H1 (cell line): ENCODE results near the gene LRRC9. TPM values are rescaled to one million over a fixed set of nuclear protein-coding genes. Genes with fewer than 3 reads are reported as not detected.

Source experiments
- CTCF ChIA-PET: fragments of 300-600 bp; sonication (Branson Sonifier 250); formaldehyde crosslinking; loops from one replicate; lab custom pipeline; 2021; ENCODE audit not compliant: partially characterized antibody; lab: Charles Lee
- POLR2A ChIA-PET: fragments of 300-600 bp; sonication (Branson Sonifier 250); formaldehyde crosslinking; loops from one replicate; lab custom pipeline; 2021; ENCODE audit warnings: inconsistent platforms; ENCODE audit not compliant: partially characterized antibody; lab: Charles Lee
- DNase-seq, 2 experiments: peaks; one replicate each; pipeline versions ENCODE4 v3.0.0 to v3.0.0-alpha.2; 2010 to 2022; ENCODE audit warnings: low spot score in 2 of 2, low read depth in 1 of 2, mixed read lengths in 1 of 2
- FAIRE-seq: peaks from 2 replicates; lab custom pipeline; 2011; peaks lifted over from hg19 to GRCh38; lab: Jason Lieb, UNC
- H2AFZ ChIP-seq: 2 replicates; pipeline ENCODE4 v1.8.1; 2012; ENCODE audit warnings: low read length, inconsistent platforms
- H2AK5ac ChIP-seq: 2 replicates; pipeline ENCODE4 v1.6.1; 2013; ENCODE audit warnings: low read depth, low read length
- H2BK120ac ChIP-seq: replicated peaks from 2 replicates; pipeline ENCODE3; 2013; ENCODE audit warnings: low read depth, low read length, inconsistent platforms
- H2BK12ac ChIP-seq: 2 replicates; pipeline ENCODE4 v1.6.1; 2013; ENCODE audit warnings: low read depth, low read length
- H2BK15ac ChIP-seq: 2 replicates; pipeline ENCODE4 v1.6.1; 2013; ENCODE audit warnings: low read length
- H2BK20ac ChIP-seq: 2 replicates; pipeline ENCODE4 v1.6.1; 2013; ENCODE audit warnings: low read length
- H2BK5ac ChIP-seq: 2 replicates; pipeline ENCODE4 v1.6.1; 2013; ENCODE audit warnings: low read depth, low read length
- H3K14ac ChIP-seq: 2 replicates; pipeline ENCODE4 v1.6.1; 2013; ENCODE audit warnings: inconsistent platforms; ENCODE audit not compliant: insufficient read length
- H3K18ac ChIP-seq: 2 replicates; pipeline ENCODE4 v1.6.1; 2013; ENCODE audit warnings: low read length; ENCODE audit errors: extremely low read depth
- H3K23ac ChIP-seq: 2 replicates; pipeline ENCODE4 v1.6.1; 2013; ENCODE audit warnings: inconsistent platforms; ENCODE audit not compliant: insufficient read length
- H3K23me2 ChIP-seq: 2 replicates; pipeline ENCODE4 v1.6.1; 2013; ENCODE audit warnings: low read depth, low read length
- H3K27ac ChIP-seq: 2 replicates; pipeline ENCODE4 v1.6.1; 2011; ENCODE audit warnings: low read depth, low read length, inconsistent platforms
- H3K27me3 ChIP-seq, 4 experiments: replicated peaks in 1 of 4; 1 replicate in 1 of 4; 2 replicates in 3 of 4; pipeline versions ENCODE4 v1.6.1 to v1.8.1; 2011 to 2013; ENCODE audit warnings: low read length in 3 of 4, mild to moderate bottlenecking in 3 of 4, inconsistent platforms in 2 of 4, mixed read lengths in 2 of 4, moderate library complexity in 1 of 4; ENCODE audit not compliant: control insufficient read depth in 3 of 4, insufficient read depth in 3 of 4; ENCODE audit errors: extremely low read depth in 1 of 4
- H3K36me3 ChIP-seq, 4 experiments: 2 replicates each; pipeline versions ENCODE4 v1.6.1 to v1.8.1; 2011 to 2013; ENCODE audit warnings: mild to moderate bottlenecking in 4 of 4, low read length in 3 of 4, moderate library complexity in 2 of 4, control low read depth in 1 of 4, inconsistent platforms in 1 of 4; ENCODE audit not compliant: insufficient read depth in 4 of 4, control insufficient read depth in 2 of 4
- H3K4ac ChIP-seq: replicated peaks from 2 replicates; pipeline ENCODE3; 2013; ENCODE audit warnings: low read length, low read depth, mixed read lengths, inconsistent platforms; ENCODE audit not compliant: insufficient read length
- H3K4me1 ChIP-seq, 4 experiments: replicated peaks in 1 of 4; 1 replicate in 1 of 4; 2 replicates in 3 of 4; pipeline versions ENCODE4 v1.6.1 to v1.8.1; 2011 to 2013; ENCODE audit warnings: low read length in 3 of 4, inconsistent platforms in 2 of 4, mixed read lengths in 1 of 4; ENCODE audit not compliant: insufficient read depth in 4 of 4, control insufficient read depth in 3 of 4
- H3K4me2 ChIP-seq, 2 experiments: 2 replicates each; pipeline versions ENCODE4 v1.6.1 to v1.8.1; 2011 to 2013; ENCODE audit warnings: low read depth in 2 of 2, low read length in 2 of 2, control low read depth in 1 of 2, inconsistent platforms in 1 of 2, mild to moderate bottlenecking in 1 of 2; ENCODE audit not compliant: insufficient read depth in 1 of 2
- H3K4me3 ChIP-seq, 4 experiments: fragments of 200-600, 300-600 bp in 1 of 4; sonication (generic), shearing (Covaris generic), sonication (Bioruptor Twin) in 1 of 4; 2 replicates each; pipeline versions ENCODE4 v1.5.1 to v1.8.1; 2011 to 2016; ENCODE audit warnings: low read length in 4 of 4, low read depth in 3 of 4, control low read depth in 2 of 4, inconsistent platforms in 2 of 4, mild to moderate bottlenecking in 2 of 4, mixed read lengths in 1 of 4, moderate library complexity in 1 of 4; ENCODE audit not compliant: insufficient read depth in 2 of 4; ENCODE audit errors: extremely low read depth in 1 of 4
- H3K56ac ChIP-seq: replicated peaks from 2 replicates; pipeline ENCODE3; 2013; ENCODE audit warnings: low read depth, mild to moderate bottlenecking, mixed read lengths, low read length, inconsistent platforms; ENCODE audit not compliant: insufficient read length
- H3K79me1 ChIP-seq: 2 replicates; pipeline ENCODE4 v1.6.1; 2013; ENCODE audit warnings: low read depth, low read length, control low read depth
- H3K79me2 ChIP-seq, 2 experiments: 2 replicates each; pipeline versions ENCODE4 v1.6.1 to v1.8.1; 2012 to 2013; ENCODE audit warnings: low read length in 2 of 2, mild to moderate bottlenecking in 2 of 2, inconsistent platforms in 1 of 2; ENCODE audit not compliant: insufficient read depth in 2 of 2, control insufficient read depth in 1 of 2
- H3K9ac ChIP-seq, 4 experiments: replicated peaks in 1 of 4; 1 replicate in 1 of 4; 2 replicates in 3 of 4; pipeline versions ENCODE4 v1.6.1 to v1.8.1; 2011 to 2013; ENCODE audit warnings: low read depth in 3 of 4, low read length in 3 of 4, control low read depth in 2 of 4, mild to moderate bottlenecking in 2 of 4, moderate library complexity in 2 of 4, inconsistent platforms in 1 of 4; ENCODE audit errors: extremely low read depth in 1 of 4
- H3K9me3 ChIP-seq, 2 experiments: 2 replicates each; pipeline versions ENCODE4 v1.6.1 to v1.8.1; 2012 to 2013; ENCODE audit warnings: mild to moderate bottlenecking in 2 of 2, moderate library complexity in 2 of 2, control low read depth in 1 of 2, inconsistent platforms in 1 of 2, low read depth in 1 of 2, low read length in 1 of 2, mixed read lengths in 1 of 2; ENCODE audit not compliant: insufficient read depth in 2 of 2
- H4K20me1 ChIP-seq, 2 experiments: replicated peaks in 1 of 2; 2 replicates each; pipeline versions ENCODE3 to v1.8.1; 2011 to 2013; ENCODE audit warnings: inconsistent platforms in 2 of 2, low read length in 2 of 2, mild to moderate bottlenecking in 1 of 2; ENCODE audit not compliant: insufficient read depth in 2 of 2, control insufficient read depth in 1 of 2
- H4K5ac ChIP-seq: 2 replicates; pipeline ENCODE4 v1.6.1; 2013; ENCODE audit warnings: low read length, low read depth, mixed read lengths, inconsistent platforms; ENCODE audit not compliant: insufficient read length
- H4K8ac ChIP-seq: 2 replicates; pipeline ENCODE4 v1.8.0; 2013; ENCODE audit warnings: mild to moderate bottlenecking, moderate library complexity, low read length, inconsistent platforms; ENCODE audit not compliant: insufficient read depth; ENCODE audit errors: extremely low read depth
- H4K91ac ChIP-seq: replicated peaks from 2 replicates; pipeline ENCODE3; 2013; ENCODE audit warnings: low read length, mixed read lengths, inconsistent platforms; ENCODE audit not compliant: insufficient read length
- BRCA1 ChIP-seq: IDR thresholded peaks from 2 replicates; pipeline ENCODE4 v1.6.1; 2012; ENCODE audit warnings: low read depth, low read length, improper control_type of control experiment
- HDAC6 ChIP-seq: IDR thresholded peaks from one replicate; pipeline ENCODE4 v1.7.1; 2012; ENCODE audit warnings: low read depth, mild to moderate bottlenecking, inconsistent platforms, low read length, moderate library complexity
- JUN ChIP-seq: IDR thresholded peaks from 2 replicates; pipeline ENCODE4 v1.6.1; 2011; ENCODE audit warnings: low read depth, mild to moderate bottlenecking, improper control_type of control experiment, low read length
- NANOG ChIP-seq: IDR thresholded peaks from 2 replicates; pipeline ENCODE4 v1.6.1; 2011; ENCODE audit warnings: low read length, low read depth, mild to moderate bottlenecking, inconsistent platforms; ENCODE audit not compliant: insufficient read depth, poor library complexity, severe bottlenecking
- NRF1 ChIP-seq: IDR thresholded peaks from 2 replicates; pipeline ENCODE4 v1.6.1; 2011; ENCODE audit warnings: mild to moderate bottlenecking, low read depth, low read length, improper control_type of control experiment
- POLR2AphosphoS5 ChIP-seq: IDR thresholded peaks from 2 replicates; pipeline ENCODE4 v1.6.1; 2011; ENCODE audit warnings: low read depth, low read length
- RAD21 ChIP-seq, 2 experiments: IDR thresholded peaks in 1 of 2; conservative IDR thresholded peaks in 1 of 2; 2 replicates each; pipeline ENCODE4 v1.6.1; 2011; ENCODE audit warnings: low read depth in 2 of 2, low read length in 2 of 2, improper control_type of control experiment in 1 of 2, inconsistent platforms in 1 of 2, mild to moderate bottlenecking in 1 of 2, moderate library complexity in 1 of 2
- SIX5 ChIP-seq: IDR thresholded peaks from 2 replicates; pipeline ENCODE4 v1.6.1; 2011; ENCODE audit warnings: mild to moderate bottlenecking, low read depth, low read length
- SP1 ChIP-seq: IDR thresholded peaks from 2 replicates; pipeline ENCODE4 v1.6.1; 2011; ENCODE audit warnings: low read depth, low read length
- SP2 ChIP-seq: IDR thresholded peaks from 2 replicates; pipeline ENCODE4 v1.6.1; 2012; ENCODE audit warnings: mild to moderate bottlenecking, low read length, inconsistent platforms
- ZNF274 ChIP-seq: IDR thresholded peaks from 2 replicates; pipeline ENCODE4 v1.7.0; 2012; ENCODE audit warnings: low read length, borderline replicate concordance; ENCODE audit errors: extremely low read depth
- WGBS, 2 experiments: shearing (Covaris generic) in 1 of 2; methylation state at CpG; one replicate each; pipeline versions ENCODE4 v1.1.6 to v1.1.7; 2013 to 2015; ENCODE audit warnings: low lambda C conversion rate in 2 of 2, mixed read lengths in 2 of 2, inconsistent platforms in 1 of 2, low coverage in 1 of 2, missing lambda C conversion rate in 1 of 2; ENCODE audit not compliant: insufficient replicate concordance in 2 of 2, insufficient coverage in 1 of 2, insufficient read length in 1 of 2; ENCODE audit errors: extremely low coverage in 1 of 2, missing lambda C conversion rate in 1 of 2; 5-methylcytosine and 5-hydroxymethylcytosine counted together
- polyA plus RNA-seq, 7 experiments: library from polyadenylated mRNA; depleted of rRNA in 3 of 7; stranded (reverse) in 5 of 7; unstranded in 2 of 7; fragments of >200 nt in 5 of 7; fragments of 200-250 nt in 2 of 7; gene quantifications; 1 replicate in 5 of 7; 2 replicates in 1 of 7; 4 replicates in 1 of 7; pipeline versions ENCODE4 v1.2.1 to v1.2.3, GENCODE V29; 2011 to 2013; ENCODE audit warnings: missing spikeins in 2 of 7, mixed read lengths in 2 of 7
- total RNA-seq: library from RNA; stranded (reverse); fragmentation: NEBNext Ultra II Directional; extraction: Animal tissue kit (Norgen Biotek cat#: 25700); gene quantifications from 2 replicates; pipeline ENCODE4 v1.2.1, GENCODE V29; 2021

LRRC9 gene
- total and polyA plus RNA-seq, 2 of the 8 experiments (the other 6 are each of a cell fraction or from before 2014, with no cell fraction given) = 0.12 to 0.84 TPM

DNA sequence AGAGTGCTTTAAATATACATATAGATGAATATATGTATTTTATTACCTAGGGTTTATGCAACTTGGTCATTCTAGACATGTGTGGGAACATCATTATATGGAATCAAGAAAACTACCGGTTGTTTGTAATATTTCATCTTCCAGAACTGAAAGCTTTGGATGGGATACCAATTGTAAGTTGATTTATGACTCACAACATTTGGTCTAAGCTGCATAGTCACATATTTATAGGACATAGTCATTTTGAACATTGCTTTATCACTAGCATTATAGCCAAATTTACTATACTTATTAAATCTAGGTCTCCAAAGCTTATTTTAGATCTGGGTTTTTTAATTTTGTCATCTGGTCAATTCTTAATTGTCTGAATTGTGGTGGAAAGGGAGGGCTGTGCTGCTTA is 88.1 kb downstream of the LRRC9 start:
- POLR2A ChIA-PET = no interaction called here
- DNase-seq = no peak
- WGBS, 2 experiments = 100% methylated on average over 1 of the region's 1 CpG; no CpG with 5 or more reads in 1 of the 2 experiments

More for the DNA sequence above, 88.1 kb downstream of the LRRC9 start:
- no peak overlapping the region for H3K4me3 ChIP-seq
- no peak for TF ChIP-seq SP2
- TF ChIP-seq NRF1 = no peak
- no peak for TF ChIP-seq RAD21 (IDR thresholded peaks at IDR 0.05 in 1 of 2, conservative IDR thresholded peaks at IDR 0.05 in 1 of 2; ENCODE audit: low read depth in 2 of 2, low read length in 2 of 2)
- no peak for TF ChIP-seq POLR2AphosphoS5
- no peak for TF ChIP-seq NANOG
- TF ChIP-seq HDAC6 = no peak
- no peak for TF ChIP-seq ZNF274
- TF ChIP-seq BRCA1 = no peak
- no peak for TF ChIP-seq SIX5
- no peak for TF ChIP-seq JUN
- TF ChIP-seq SP1 = no peak
- H3K9ac ChIP-seq = no peak overlapping the region
- no peak overlapping the region for H3K18ac ChIP-seq
- peaks cover 3 to 10% of the 10 kb centered on the region in 2 experiments; a peak in 2 of 4 replicates for H3K9me3 ChIP-seq
- H3K4ac ChIP-seq = no peak overlapping the region
- H3K4me1 ChIP-seq = no peaks in the 10 kb centered on the region
- H2AK5ac ChIP-seq = no peak overlapping the region
- no peak overlapping the region for H2BK15ac ChIP-seq
- H2BK12ac ChIP-seq = no peak overlapping the region
- H2BK20ac ChIP-seq = no peak overlapping the region
- H3K14ac ChIP-seq = no peak overlapping the region
- H2AFZ ChIP-seq = no peak overlapping the region
- no peak overlapping the region for H3K4me2 ChIP-seq
- CTCF ChIA-PET = no interaction called here
- H2BK5ac ChIP-seq = no peak overlapping the region
- no peak overlapping the region for H3K27ac ChIP-seq
- H4K20me1 ChIP-seq = no peaks in the 10 kb centered on the region
- H3K36me3 ChIP-seq = no peaks in the 10 kb centered on the region
- H3K56ac ChIP-seq = no peak overlapping the region
- H3K23me2 ChIP-seq = no peaks in the 10 kb centered on the region
- H2BK120ac ChIP-seq = no peak overlapping the region
- no peak overlapping the region for H3K23ac ChIP-seq
- no peak overlapping the region for H4K5ac ChIP-seq
- no peak overlapping the region for H4K91ac ChIP-seq
- H3K79me1 ChIP-seq = no peaks in the 10 kb centered on the region
- H3K27me3 ChIP-seq = no peaks in the 10 kb centered on the region
- no peaks in the 10 kb centered on the region for H3K79me2 ChIP-seq
- FAIRE-seq = no peak
- H4K8ac ChIP-seq = no peak overlapping the region
